GM23338 (cell line): ENCODE measurements around the gene KLK6. TPM values are rescaled to one million over a fixed set of nuclear protein-coding genes. Genes with fewer than 3 reads are reported as not detected.

Experiments
- ATAC-seq: fragments of 200-7000 bp; cut with Tn5 transposase; 3 replicates; pipeline ENCODE4 v1.9.1; 2020
- DNase-seq: peaks from one replicate; pipeline ENCODE4 v3.0.0-alpha.2; 2015; ENCODE audit warnings: low spot score
- H2AFZ ChIP-seq: fragments of 200-600 bp; sonication (generic); 2 replicates; pipeline ENCODE4 v1.8.0; 2016; ENCODE audit warnings: antibody characterized with exemption, mild to moderate bottlenecking, moderate library complexity
- H3F3A ChIP-seq: fragments of 200-600 bp; sonication (generic); replicated peaks from 2 replicates; pipeline ENCODE4 v1.8.0; 2017; ENCODE audit warnings: antibody characterized with exemption, mixed run types, low read depth
- H3K27ac ChIP-seq: fragments of 200-600 bp; sonication (generic); 2 replicates; pipeline ENCODE4 v1.6.1; 2016; ENCODE audit warnings: low read depth
- H3K27me3 ChIP-seq: fragments of 200-600 bp; sonication (generic); 2 replicates; pipeline ENCODE4 v1.8.0; 2016; ENCODE audit warnings: mild to moderate bottlenecking, mixed run types, moderate library complexity; ENCODE audit not compliant: insufficient read depth
- H3K36me3 ChIP-seq: fragments of 200-600 bp; sonication (generic); 2 replicates; pipeline ENCODE4 v1.8.0; 2016; ENCODE audit warnings: mild to moderate bottlenecking; ENCODE audit not compliant: insufficient read depth
- H3K4me1 ChIP-seq: fragments of 200-600 bp; sonication (generic); 2 replicates; pipeline ENCODE4 v1.8.0; 2016; ENCODE audit warnings: mild to moderate bottlenecking, moderate library complexity; ENCODE audit not compliant: insufficient read depth
- H3K4me2 ChIP-seq: fragments of 200-600 bp; sonication (generic); 2 replicates; pipeline ENCODE4 v1.7.1; 2017; ENCODE audit warnings: mixed run types
- H3K4me3 ChIP-seq: fragments of 200-600 bp; sonication (generic); 2 replicates; pipeline ENCODE4 v1.6.1; 2016; ENCODE audit warnings: mixed run types
- H3K79me2 ChIP-seq: fragments of 200-600 bp; sonication (generic); replicated peaks from 2 replicates; pipeline ENCODE4 v1.8.0; 2017; ENCODE audit warnings: mild to moderate bottlenecking; ENCODE audit not compliant: insufficient read depth
- H3K9me2 ChIP-seq: fragments of 200-600 bp; sonication (generic); 2 replicates; pipeline ENCODE4 v1.8.0; 2017; ENCODE audit not compliant: insufficient read depth
- H4K20me1 ChIP-seq: fragments of 200-600 bp; sonication (generic); replicated peaks from 2 replicates; pipeline ENCODE4 v1.8.0; 2017; ENCODE audit warnings: mild to moderate bottlenecking; ENCODE audit not compliant: insufficient read depth
- H3K27ac Mint-ChIP-seq: 2 replicates; pipeline ENCODE4 v1.8.0; 2020; ENCODE audit warnings: inconsistent platforms, mild to moderate bottlenecking, moderate library complexity, mixed read lengths
- H3K27me3 Mint-ChIP-seq: 3 replicates; pipeline ENCODE4 v1.8.0; 2022; ENCODE audit warnings: low read depth, mild to moderate bottlenecking, moderate library complexity, mixed read lengths, inconsistent platforms; ENCODE audit not compliant: insufficient read depth, poor library complexity
- H3K36me3 Mint-ChIP-seq: 3 replicates; pipeline ENCODE4 v1.8.0; 2021; ENCODE audit warnings: low read depth, mild to moderate bottlenecking, inconsistent platforms, moderate library complexity, mixed read lengths
- H3K4me1 Mint-ChIP-seq: 3 replicates; pipeline ENCODE4 v1.8.0; 2020; ENCODE audit warnings: mild to moderate bottlenecking, inconsistent platforms, mixed read lengths
- H3K4me3 Mint-ChIP-seq: 3 replicates; pipeline ENCODE4 v1.8.0; 2021; ENCODE audit warnings: moderate library complexity, mild to moderate bottlenecking, inconsistent platforms, mixed read lengths
- H3K9me3 Mint-ChIP-seq: 3 replicates; pipeline ENCODE4 v1.8.0; 2020; ENCODE audit warnings: moderate library complexity, mild to moderate bottlenecking, inconsistent platforms, mixed read lengths
- CREB1 ChIP-seq: fragments of 250-450 bp; sonication (Bioruptor Pico); IDR thresholded peaks from 2 replicates; pipeline ENCODE4 v1.5.0; 2020; ENCODE audit warnings: low read depth, mild to moderate bottlenecking, moderate library complexity
- ETS1 ChIP-seq: IDR thresholded peaks from 2 replicates; pipeline ENCODE4 v1.6.1; 2016; ENCODE audit warnings: antibody characterized with exemption
- EZH2 ChIP-seq: fragments of 200-600 bp; sonication (generic); IDR thresholded peaks from one replicate; pipeline ENCODE4 v1.8.0; 2017; ENCODE audit warnings: antibody characterized with exemption, mild to moderate bottlenecking, low read depth; ENCODE audit not compliant: unreplicated experiment
- EZH2phosphoT487 ChIP-seq: fragments of 200-600 bp; sonication (generic); IDR thresholded peaks from one replicate; pipeline ENCODE4 v1.8.1; 2018; ENCODE audit warnings: antibody characterized with exemption; ENCODE audit not compliant: unreplicated experiment
- JUNB ChIP-seq: IDR thresholded peaks from one replicate; pipeline ENCODE4 v1.6.1; 2016; ENCODE audit warnings: antibody characterized with exemption; ENCODE audit not compliant: unreplicated experiment
- NANOG ChIP-seq: IDR thresholded peaks from 2 replicates; pipeline ENCODE4 v1.6.1; 2016; ENCODE audit warnings: antibody characterized with exemption, borderline replicate concordance
- POLR2AphosphoS5 ChIP-seq: IDR thresholded peaks from 2 replicates; pipeline ENCODE4 v1.6.1; 2016; ENCODE audit warnings: antibody characterized with exemption, low read depth
- REST ChIP-seq: IDR thresholded peaks from one replicate; pipeline ENCODE4 v1.6.1; 2018; ENCODE audit warnings: antibody characterized with exemption; ENCODE audit not compliant: unreplicated experiment
- STAT1 ChIP-seq: IDR thresholded peaks from one replicate; pipeline ENCODE4 v1.6.1; 2016; ENCODE audit warnings: antibody characterized with exemption; ENCODE audit not compliant: unreplicated experiment
- ZNF114 ChIP-seq: fragments of 250-450 bp; sonication (Bioruptor Pico); IDR thresholded peaks from 2 replicates; pipeline ENCODE4 v1.5.0; 2020; ENCODE audit warnings: mild to moderate bottlenecking, moderate library complexity
- ZNF331 ChIP-seq: fragments of 250-450 bp; sonication (Bioruptor Pico); IDR thresholded peaks from 2 replicates; pipeline ENCODE4 v1.5.0; 2020; ENCODE audit warnings: low read depth, mild to moderate bottlenecking, moderate library complexity
- polyA plus RNA-seq: library from polyadenylated mRNA; unstranded; fragments of >200 nt; fragmentation: Nextera tagmentation; extraction: Ambion mirVana; gene quantifications from 2 replicates; pipeline ENCODE4 v1.2.1, GENCODE V29; 2016
- total RNA-seq: library from RNA; depleted of rRNA; stranded (reverse); fragments of >200 nt; shearing (Covaris generic); gene quantifications from 2 replicates; pipeline ENCODE4 v1.2.3, GENCODE V29; 2014
- TF ChIP-seq, protein P1 (sequence below), 2 experiments: fragments of 200-600 bp in 1 of 2; sonication (generic) in 1 of 2; conservative IDR thresholded peaks; 2 replicates each; pipeline versions ENCODE4 v1.5.1 to v1.6.1; 2016 to 2017; ENCODE audit warnings: antibody characterized with exemption in 2 of 2, low read depth in 2 of 2, mild to moderate bottlenecking in 2 of 2, moderate library complexity in 1 of 2
- TF ChIP-seq, protein P2 (sequence below): fragments of 250-450 bp; sonication (Bioruptor Pico); IDR thresholded peaks from 2 replicates; pipeline ENCODE4 v1.5.0; 2020; ENCODE audit warnings: mild to moderate bottlenecking, moderate library complexity

Gene KLK6
- total and polyA plus RNA-seq, 2 experiments from 2014 or later, result 0.47 to 0.56 TPM

GRCh38 chr19:50964266-50964665 lies 5.1 kb downstream of the KLK6 start:
- H3K79me2 ChIP-seq, result no peaks in the 10 kb centered on the region
- H3K4me3 Mint-ChIP-seq, result no peak overlapping the region
- TF ChIP-seq CREB1 (CRISPR knock-in tag) (no peak), POLR2AphosphoS5 (no peak), EZH2phosphoT487 (no peak), ZNF114 (CRISPR knock-in tag) (no peak), ZNF331 (no peak), STAT1 (no peak), REST (no peak), EZH2 (no peak), JUNB (no peak), NANOG (no peak), ETS1 (no peak)
- TF ChIP-seq, protein P1, sequence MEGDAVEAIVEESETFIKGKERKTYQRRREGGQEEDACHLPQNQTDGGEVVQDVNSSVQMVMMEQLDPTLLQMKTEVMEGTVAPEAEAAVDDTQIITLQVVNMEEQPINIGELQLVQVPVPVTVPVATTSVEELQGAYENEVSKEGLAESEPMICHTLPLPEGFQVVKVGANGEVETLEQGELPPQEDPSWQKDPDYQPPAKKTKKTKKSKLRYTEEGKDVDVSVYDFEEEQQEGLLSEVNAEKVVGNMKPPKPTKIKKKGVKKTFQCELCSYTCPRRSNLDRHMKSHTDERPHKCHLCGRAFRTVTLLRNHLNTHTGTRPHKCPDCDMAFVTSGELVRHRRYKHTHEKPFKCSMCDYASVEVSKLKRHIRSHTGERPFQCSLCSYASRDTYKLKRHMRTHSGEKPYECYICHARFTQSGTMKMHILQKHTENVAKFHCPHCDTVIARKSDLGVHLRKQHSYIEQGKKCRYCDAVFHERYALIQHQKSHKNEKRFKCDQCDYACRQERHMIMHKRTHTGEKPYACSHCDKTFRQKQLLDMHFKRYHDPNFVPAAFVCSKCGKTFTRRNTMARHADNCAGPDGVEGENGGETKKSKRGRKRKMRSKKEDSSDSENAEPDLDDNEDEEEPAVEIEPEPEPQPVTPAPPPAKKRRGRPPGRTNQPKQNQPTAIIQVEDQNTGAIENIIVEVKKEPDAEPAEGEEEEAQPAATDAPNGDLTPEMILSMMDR (conservative IDR thresholded peaks at IDR 0.05; ENCODE audit: low read depth in 2 of 2), result no peak
- TF ChIP-seq, protein P2, sequence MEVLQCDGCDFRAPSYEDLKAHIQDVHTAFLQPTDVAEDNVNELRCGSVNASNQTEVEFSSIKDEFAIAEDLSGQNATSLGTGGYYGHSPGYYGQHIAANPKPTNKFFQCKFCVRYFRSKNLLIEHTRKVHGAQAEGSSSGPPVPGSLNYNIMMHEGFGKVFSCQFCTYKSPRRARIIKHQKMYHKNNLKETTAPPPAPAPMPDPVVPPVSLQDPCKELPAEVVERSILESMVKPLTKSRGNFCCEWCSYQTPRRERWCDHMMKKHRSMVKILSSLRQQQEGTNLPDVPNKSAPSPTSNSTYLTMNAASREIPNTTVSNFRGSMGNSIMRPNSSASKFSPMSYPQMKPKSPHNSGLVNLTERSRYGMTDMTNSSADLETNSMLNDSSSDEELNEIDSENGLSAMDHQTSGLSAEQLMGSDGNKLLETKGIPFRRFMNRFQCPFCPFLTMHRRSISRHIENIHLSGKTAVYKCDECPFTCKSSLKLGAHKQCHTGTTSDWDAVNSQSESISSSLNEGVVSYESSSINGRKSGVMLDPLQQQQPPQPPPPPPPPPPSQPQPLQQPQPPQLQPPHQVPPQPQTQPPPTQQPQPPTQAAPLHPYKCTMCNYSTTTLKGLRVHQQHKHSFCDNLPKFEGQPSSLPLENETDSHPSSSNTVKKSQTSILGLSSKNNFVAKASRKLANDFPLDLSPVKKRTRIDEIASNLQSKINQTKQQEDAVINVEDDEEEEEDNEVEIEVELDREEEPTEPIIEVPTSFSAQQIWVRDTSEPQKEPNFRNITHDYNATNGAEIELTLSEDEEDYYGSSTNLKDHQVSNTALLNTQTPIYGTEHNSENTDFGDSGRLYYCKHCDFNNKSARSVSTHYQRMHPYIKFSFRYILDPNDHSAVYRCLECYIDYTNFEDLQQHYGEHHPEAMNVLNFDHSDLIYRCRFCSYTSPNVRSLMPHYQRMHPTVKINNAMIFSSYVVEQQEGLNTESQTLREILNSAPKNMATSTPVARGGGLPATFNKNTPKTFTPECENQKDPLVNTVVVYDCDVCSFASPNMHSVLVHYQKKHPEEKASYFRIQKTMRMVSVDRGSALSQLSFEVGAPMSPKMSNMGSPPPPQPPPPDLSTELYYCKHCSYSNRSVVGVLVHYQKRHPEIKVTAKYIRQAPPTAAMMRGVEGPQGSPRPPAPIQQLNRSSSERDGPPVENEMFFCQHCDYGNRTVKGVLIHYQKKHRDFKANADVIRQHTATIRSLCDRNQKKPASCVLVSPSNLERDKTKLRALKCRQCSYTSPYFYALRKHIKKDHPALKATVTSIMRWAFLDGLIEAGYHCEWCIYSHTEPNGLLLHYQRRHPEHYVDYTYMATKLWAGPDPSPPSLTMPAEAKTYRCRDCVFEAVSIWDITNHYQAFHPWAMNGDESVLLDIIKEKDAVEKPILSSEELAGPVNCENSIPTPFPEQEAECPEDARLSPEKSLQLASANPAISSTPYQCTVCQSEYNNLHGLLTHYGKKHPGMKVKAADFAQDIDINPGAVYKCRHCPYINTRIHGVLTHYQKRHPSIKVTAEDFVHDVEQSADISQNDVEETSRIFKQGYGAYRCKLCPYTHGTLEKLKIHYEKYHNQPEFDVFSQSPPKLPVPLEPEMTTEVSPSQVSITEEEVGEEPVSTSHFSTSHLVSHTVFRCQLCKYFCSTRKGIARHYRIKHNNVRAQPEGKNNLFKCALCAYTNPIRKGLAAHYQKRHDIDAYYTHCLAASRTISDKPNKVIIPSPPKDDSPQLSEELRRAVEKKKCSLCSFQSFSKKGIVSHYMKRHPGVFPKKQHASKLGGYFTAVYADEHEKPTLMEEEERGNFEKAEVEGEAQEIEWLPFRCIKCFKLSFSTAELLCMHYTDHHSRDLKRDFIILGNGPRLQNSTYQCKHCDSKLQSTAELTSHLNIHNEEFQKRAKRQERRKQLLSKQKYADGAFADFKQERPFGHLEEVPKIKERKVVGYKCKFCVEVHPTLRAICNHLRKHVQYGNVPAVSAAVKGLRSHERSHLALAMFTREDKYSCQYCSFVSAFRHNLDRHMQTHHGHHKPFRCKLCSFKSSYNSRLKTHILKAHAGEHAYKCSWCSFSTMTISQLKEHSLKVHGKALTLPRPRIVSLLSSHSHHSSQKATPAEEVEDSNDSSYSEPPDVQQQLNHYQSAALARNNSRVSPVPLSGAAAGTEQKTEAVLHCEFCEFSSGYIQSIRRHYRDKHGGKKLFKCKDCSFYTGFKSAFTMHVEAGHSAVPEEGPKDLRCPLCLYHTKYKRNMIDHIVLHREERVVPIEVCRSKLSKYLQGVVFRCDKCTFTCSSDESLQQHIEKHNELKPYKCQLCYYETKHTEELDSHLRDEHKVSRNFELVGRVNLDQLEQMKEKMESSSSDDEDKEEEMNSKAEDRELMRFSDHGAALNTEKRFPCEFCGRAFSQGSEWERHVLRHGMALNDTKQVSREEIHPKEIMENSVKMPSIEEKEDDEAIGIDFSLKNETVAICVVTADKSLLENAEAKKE, result no peak
- H3K27ac Mint-ChIP-seq, result no peak overlapping the region
- H3K9me2 ChIP-seq, result peaks cover 6% of the 10 kb centered on the region; the same call in 1 of the 2 replicates
- H3K27me3 Mint-ChIP-seq, result peaks cover 11% of the 10 kb centered on the region
- no peaks in the 10 kb centered on the region for H3K36me3 ChIP-seq
- H3K4me1 ChIP-seq, result no peaks in the 10 kb centered on the region; the same call in 1 of the 2 replicates
- H3K27ac ChIP-seq, result no peak overlapping the region
- peaks cover 7% of the 10 kb centered on the region; the same call in 2 of the 3 replicates for H3K36me3 Mint-ChIP-seq
- no peak for DNase-seq
- H3K4me1 Mint-ChIP-seq, result peaks cover 6% of the 10 kb centered on the region
- H3K4me3 ChIP-seq, result no peak overlapping the region
- no peak overlapping the region for H2AFZ ChIP-seq
- H3K9me3 Mint-ChIP-seq, result peaks cover 35% of the 10 kb centered on the region
- no peaks in the 10 kb centered on the region for H3F3A ChIP-seq
- no peak for ATAC-seq
- H4K20me1 ChIP-seq, result no peaks in the 10 kb centered on the region
- no peak overlapping the region for H3K4me2 ChIP-seq
- H3K27me3 ChIP-seq, result no peaks in the 10 kb centered on the region
